NT2/D1 (cell line): ENCODE measurements around the gene SIN3B.
A peak's percentile ranks its signal among the peaks of the same experiment; 100 is the strongest.

Experiments
- DNase-seq: peaks from one replicate; pipeline ENCODE4 v3.0.0-alpha.2; 2011; ENCODE audit warnings: low read depth, low spot score
- H3K27me3 ChIP-seq: 2 replicates; pipeline ENCODE4 v1.6.0; 2011; ENCODE audit warnings: mild to moderate bottlenecking; ENCODE audit not compliant: insufficient read length, insufficient read depth
- H3K36me3 ChIP-seq: 2 replicates; pipeline ENCODE4 v1.6.1; 2011; ENCODE audit warnings: mild to moderate bottlenecking, low read length, mixed read lengths; ENCODE audit not compliant: insufficient read depth, insufficient read length
- H3K4me1 ChIP-seq: 2 replicates; pipeline ENCODE4 v1.5.1; 2011; ENCODE audit not compliant: insufficient read depth, insufficient read length
- H3K4me3 ChIP-seq: 2 replicates; pipeline ENCODE4 v1.5.1; 2011; ENCODE audit warnings: low read depth; ENCODE audit not compliant: insufficient read length
- H3K9ac ChIP-seq: 2 replicates; pipeline ENCODE4 v1.6.0; 2011; ENCODE audit warnings: low read depth; ENCODE audit not compliant: insufficient read length
- H3K9me3 ChIP-seq: 2 replicates; pipeline ENCODE4 v1.5.1; 2011; ENCODE audit warnings: mild to moderate bottlenecking, low read length; ENCODE audit not compliant: insufficient read depth
- SUZ12 ChIP-seq: IDR thresholded peaks from 2 replicates; pipeline ENCODE4 v1.6.1; 2011; ENCODE audit not compliant: insufficient read length, insufficient read depth; ENCODE audit errors: extremely low read depth
- YY1 ChIP-seq: IDR thresholded peaks from 2 replicates; pipeline ENCODE4 v1.6.1; 2011; ENCODE audit not compliant: insufficient read length, insufficient read depth
- ZNF274 ChIP-seq: IDR thresholded peaks from 2 replicates; pipeline ENCODE4 v1.6.1; 2011; ENCODE audit warnings: mild to moderate bottlenecking, low read depth, low read length

Gene SIN3B

DNA sequence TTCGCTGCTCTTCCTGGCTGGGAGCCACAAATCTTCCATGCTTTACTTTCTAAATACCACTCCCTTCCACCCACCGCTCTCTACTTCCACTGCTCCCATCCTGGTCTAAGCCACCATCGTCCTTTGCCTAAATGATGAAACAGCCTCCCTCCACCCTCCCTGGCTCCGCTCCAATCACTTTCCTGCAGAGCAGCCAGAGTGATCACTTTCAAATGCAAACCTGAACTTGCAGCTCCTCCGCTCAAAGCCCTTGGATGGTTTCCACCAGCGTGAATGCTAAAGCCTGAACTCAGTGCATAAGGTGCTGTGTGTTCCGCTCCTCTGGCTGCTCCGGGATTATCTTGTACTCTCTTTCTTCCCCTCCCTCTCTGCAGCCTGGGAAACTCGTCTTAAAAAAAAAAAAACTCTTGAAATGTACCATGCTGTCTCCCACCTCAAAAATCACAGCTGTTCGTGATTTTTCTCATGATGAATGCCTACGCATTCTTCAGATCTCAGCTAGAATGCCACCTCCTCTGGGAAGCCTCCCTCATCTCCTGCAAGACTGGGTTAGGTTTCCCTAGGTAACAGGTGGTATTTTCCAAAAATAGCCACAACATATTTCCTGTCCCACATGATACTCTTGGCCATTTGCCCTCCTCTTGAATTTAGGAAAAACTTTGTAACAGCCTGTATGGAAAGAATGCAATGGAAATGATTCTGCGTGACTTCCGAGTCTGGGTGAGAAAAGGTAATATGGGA is 3.7 kb upstream of the SIN3B start:
- DNase-seq = peak; percentile 80
- peak overlapping the region; percentile 26 for H3K9ac ChIP-seq
- H3K4me3 ChIP-seq = no peak overlapping the region

DNA sequence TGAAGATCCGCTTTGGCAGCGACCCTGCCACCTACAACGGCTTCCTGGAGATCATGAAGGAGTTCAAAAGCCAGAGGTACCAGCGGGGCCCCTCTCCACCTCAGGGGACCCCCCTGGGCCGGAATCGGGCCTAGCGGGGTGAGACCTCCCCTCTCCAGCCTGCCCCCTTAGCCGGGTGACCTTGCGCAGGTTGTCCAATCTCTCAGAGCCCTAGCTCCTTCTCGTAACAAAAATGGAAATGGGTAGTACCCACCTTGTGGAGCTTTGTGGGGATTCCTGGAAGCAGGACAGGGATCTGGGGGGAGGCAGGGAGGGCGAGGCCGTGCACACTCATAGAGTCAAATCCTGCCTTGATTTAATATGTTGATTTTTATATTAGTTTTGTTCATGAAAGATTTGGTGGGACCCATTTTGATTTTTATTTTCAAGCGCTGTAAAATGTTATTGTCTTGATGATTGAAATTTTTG is 658 bp downstream of the SIN3B start:
- no peaks in the 10 kb centered on the region for H3K27me3 ChIP-seq
- peak overlapping the region; percentile 81 for H3K4me3 ChIP-seq
- no peaks in the 10 kb centered on the region for H3K9me3 ChIP-seq
- peaks cover 46% of the 10 kb centered on the region for H3K36me3 ChIP-seq
- DNase-seq = no peak
- H3K4me1 ChIP-seq = peaks cover 5% of the 10 kb centered on the region
- peak overlapping the region; percentile 88 for H3K9ac ChIP-seq
- TF ChIP-seq SUZ12 = no peak

More for the DNA sequence above, 3.7 kb upstream of the SIN3B start:
- H3K36me3 ChIP-seq = peaks cover 4% of the 10 kb centered on the region
- TF ChIP-seq ZNF274 = no peak
- peak; percentile 17 for TF ChIP-seq YY1
- peaks cover 2% of the 10 kb centered on the region for H3K4me1 ChIP-seq
- H3K27me3 ChIP-seq = no peaks in the 10 kb centered on the region
- no peaks in the 10 kb centered on the region for H3K9me3 ChIP-seq

DNA sequence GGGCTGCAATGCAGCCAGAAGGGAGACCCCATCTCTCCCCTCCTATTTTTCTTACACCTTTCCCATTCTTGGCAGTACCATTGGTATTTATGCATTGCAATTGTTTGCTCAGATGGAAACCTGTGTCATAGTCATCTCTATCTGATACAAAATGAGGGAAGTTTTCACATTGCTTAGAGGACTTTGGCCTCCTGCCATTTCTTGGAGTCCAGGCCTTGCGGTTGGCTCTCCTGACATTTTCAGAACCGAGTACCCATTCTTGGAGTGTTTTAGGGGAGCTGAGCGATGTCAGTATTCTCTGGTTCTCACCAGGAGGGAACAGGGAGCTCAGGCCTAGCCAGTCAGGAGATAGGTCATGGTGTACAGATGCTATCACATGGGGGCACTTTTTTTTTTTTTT is 1.5 kb downstream of the SIN3B start:
- H3K36me3 ChIP-seq = peaks cover 49% of the 10 kb centered on the region
- H3K4me1 ChIP-seq = peaks cover 5% of the 10 kb centered on the region
- DNase-seq = no peak
- no peaks in the 10 kb centered on the region for H3K27me3 ChIP-seq
- peak overlapping the region; percentile 81 for H3K4me3 ChIP-seq
- TF ChIP-seq YY1 (no peak), ZNF274 (no peak), SUZ12 (no peak)
- no peaks in the 10 kb centered on the region for H3K9me3 ChIP-seq
- peak overlapping the region; percentile 66 for H3K9ac ChIP-seq

DNA sequence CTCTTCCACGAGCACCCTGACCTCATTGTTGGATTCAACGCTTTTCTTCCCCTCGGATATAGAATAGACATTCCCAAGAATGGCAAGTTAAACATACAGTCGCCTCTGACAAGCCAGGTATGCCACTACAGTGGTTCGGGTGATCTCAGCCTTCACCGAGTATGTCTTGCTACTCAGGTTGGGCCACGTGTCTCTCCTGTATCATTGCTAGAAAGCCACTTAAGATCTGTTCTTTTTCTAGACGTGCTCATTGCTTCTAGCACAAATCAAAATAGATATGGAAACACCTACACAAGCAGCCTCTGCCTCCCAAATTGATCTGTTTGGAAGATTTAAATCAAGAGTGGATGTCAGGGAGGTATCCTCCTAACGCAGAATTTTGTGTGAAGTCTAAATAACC is 2.3 kb downstream of the SIN3B start:
- no peak for TF ChIP-seq ZNF274
- TF ChIP-seq SUZ12 = no peak
- TF ChIP-seq YY1 = no peak
- Histone ChIP-seq H3K36me3 (peaks cover 58% of the 10 kb centered on the region), H3K9ac (no peak overlapping the region), H3K27me3 (no peaks in the 10 kb centered on the region), H3K4me1 (peaks cover 5% of the 10 kb centered on the region), H3K9me3 (no peaks in the 10 kb centered on the region), H3K4me3 (no peak overlapping the region)
- DNase-seq = no peak

DNA sequence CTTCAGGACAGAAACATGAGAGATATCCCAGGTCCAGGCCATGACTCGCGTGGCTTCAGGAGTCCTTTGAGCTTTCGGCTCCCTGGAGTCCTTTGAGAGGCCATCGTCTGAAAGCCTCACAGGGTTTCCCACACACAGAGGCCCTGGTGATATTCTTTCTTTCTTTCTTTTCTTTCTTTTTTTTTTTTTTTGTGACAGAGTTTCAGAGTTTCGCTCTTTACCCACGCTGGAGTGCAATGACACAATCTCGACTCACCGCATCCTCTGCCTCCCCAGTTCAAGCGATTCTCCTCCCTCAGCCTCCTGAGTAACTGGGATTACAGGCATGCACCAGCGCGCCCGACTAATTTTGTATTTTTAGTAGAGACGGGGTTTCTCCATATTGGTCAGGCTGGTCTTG is 5.5 kb downstream of the SIN3B start:
- H3K4me1 ChIP-seq = peaks cover 8% of the 10 kb centered on the region

DNA sequence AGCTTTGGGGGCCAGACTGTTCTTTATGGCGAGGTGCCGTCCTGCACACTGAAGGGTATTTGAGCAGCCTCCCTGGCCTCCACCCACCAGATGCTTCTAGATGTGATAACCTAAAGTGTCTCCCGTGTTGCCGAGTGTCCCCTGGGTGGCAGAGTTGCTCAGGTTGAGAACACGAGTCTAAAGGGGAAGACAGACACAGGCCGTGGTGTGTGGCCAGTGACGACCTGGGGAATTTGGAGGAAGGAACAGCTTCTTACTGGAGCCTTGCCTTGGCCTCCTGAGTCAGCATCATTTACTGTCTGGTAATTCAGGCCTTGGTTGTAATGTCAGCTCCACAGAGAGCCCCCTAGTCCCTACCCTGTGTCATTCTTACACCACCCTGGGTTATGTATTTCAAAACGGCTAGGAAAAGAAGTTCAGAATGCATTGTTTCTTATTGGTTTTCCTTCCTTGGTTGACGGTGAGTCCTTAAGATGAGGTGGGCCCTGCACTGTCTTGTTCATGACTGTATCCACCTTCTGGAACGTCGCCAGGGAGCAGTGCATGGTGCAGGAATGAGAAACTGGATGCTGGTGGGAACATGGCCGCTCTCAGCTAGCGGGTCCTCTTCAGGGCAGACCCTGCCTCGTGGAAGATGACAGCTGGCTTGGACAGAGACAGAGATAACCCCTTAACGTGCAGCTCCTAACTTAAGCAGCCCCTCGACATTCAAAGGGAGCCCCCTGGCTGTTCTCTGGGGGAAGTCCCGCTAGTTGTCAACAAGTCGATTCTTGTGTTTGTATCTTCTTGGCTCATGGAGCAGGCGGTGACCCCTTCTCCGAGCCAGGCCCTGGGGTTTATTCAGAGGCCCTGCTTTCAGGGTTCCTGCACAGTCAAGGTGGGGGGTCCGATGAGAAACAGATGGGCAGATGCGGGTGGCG is 7.2 kb downstream of the SIN3B start:
- no peaks in the 10 kb centered on the region for H3K27me3 ChIP-seq
- TF ChIP-seq ZNF274 (no peak), YY1 (no peak), SUZ12 (no peak)
- H3K4me1 ChIP-seq = peaks cover 8% of the 10 kb centered on the region
- H3K4me3 ChIP-seq = no peak overlapping the region
- DNase-seq = no peak
- H3K36me3 ChIP-seq = peaks cover 90% of the 10 kb centered on the region
- H3K9ac ChIP-seq = peak overlapping the region; percentile 44
- no peaks in the 10 kb centered on the region for H3K9me3 ChIP-seq

More for the DNA sequence above, 5.5 kb downstream of the SIN3B start:
- H3K9ac ChIP-seq = no peak overlapping the region
- H3K9me3 ChIP-seq = no peaks in the 10 kb centered on the region
- TF ChIP-seq ZNF274 (no peak), SUZ12 (no peak), YY1 (no peak)
- DNase-seq = no peak
- H3K4me3 ChIP-seq = no peak overlapping the region
- peaks cover 87% of the 10 kb centered on the region for H3K36me3 ChIP-seq
- H3K27me3 ChIP-seq = no peaks in the 10 kb centered on the region

DNA sequence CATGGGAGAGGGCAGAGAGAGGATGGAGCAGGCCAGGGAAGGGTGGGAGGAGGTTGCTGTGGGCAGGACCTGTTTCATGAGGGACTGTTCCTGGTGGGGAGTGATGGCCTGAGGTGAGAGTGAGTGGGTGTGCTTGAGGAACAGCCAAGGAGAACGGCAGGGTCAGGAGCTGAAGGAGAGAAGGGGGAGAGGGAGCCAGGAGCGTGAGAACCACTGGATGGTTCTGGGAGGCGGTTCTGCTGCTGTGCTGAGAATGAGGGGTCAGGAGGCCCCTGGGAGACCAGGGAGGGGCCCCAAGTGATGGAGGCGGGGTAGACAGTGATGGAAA is 7.8 kb downstream of the SIN3B start:
- TF ChIP-seq ZNF274 (no peak), YY1 (no peak), SUZ12 (no peak)
- Histone ChIP-seq H3K36me3 (peaks cover 90% of the 10 kb centered on the region), H3K4me3 (no peak overlapping the region), H3K4me1 (peaks cover 8% of the 10 kb centered on the region), H3K9me3 (no peaks in the 10 kb centered on the region), H3K27me3 (no peaks in the 10 kb centered on the region), H3K9ac (peak overlapping the region; percentile 44)
- DNase-seq = no peak
